H9 (cell line): ENCODE data around the gene SH2D3C. TPM values are rescaled to one million over a fixed set of nuclear protein-coding genes. Genes with fewer than 3 reads are reported as not detected.

Experiments
- DNase-seq: peaks from one replicate; pipeline ENCODE4 v3.0.0-alpha.2; 2017
- H2AFZ ChIP-seq: one replicate; pipeline ENCODE4 v1.6.1; 2013; ENCODE audit warnings: mild to moderate bottlenecking, low read length, control low read depth, moderate library complexity
- H2AK5ac ChIP-seq: 2 replicates; pipeline ENCODE4 v1.6.1; 2013; ENCODE audit warnings: low read length, control low read depth, mixed read lengths; ENCODE audit not compliant: insufficient read length
- H2BK120ac ChIP-seq: one replicate; pipeline ENCODE4 v1.6.1; 2013; ENCODE audit warnings: low read depth, mild to moderate bottlenecking, low read length, control low read depth, inconsistent platforms; ENCODE audit not compliant: poor library complexity, severe bottlenecking
- H2BK12ac ChIP-seq: 2 replicates; pipeline ENCODE4 v1.6.1; 2013; ENCODE audit warnings: low read length, control low read depth, mixed read lengths, low read depth; ENCODE audit not compliant: insufficient read length
- H2BK15ac ChIP-seq: 2 replicates; pipeline ENCODE4 v1.6.1; 2013; ENCODE audit warnings: low read depth, low read length, control low read depth
- H2BK20ac ChIP-seq: one replicate; pipeline ENCODE4 v1.6.1; 2013; ENCODE audit warnings: low read depth, mild to moderate bottlenecking, low read length, control low read depth, inconsistent platforms; ENCODE audit not compliant: poor library complexity, severe bottlenecking
- H2BK5ac ChIP-seq: 2 replicates; pipeline ENCODE4 v1.6.1; 2013; ENCODE audit warnings: low read length, control low read depth, mixed read lengths; ENCODE audit not compliant: insufficient read length
- H3K14ac ChIP-seq: 2 replicates; pipeline ENCODE4 v1.6.1; 2013; ENCODE audit warnings: low read length, control low read depth; ENCODE audit not compliant: insufficient read depth
- H3K18ac ChIP-seq: 2 replicates; pipeline ENCODE4 v1.6.1; 2013; ENCODE audit warnings: low read depth, mild to moderate bottlenecking, mixed read lengths, low read length, control low read depth; ENCODE audit not compliant: insufficient read length
- H3K23ac ChIP-seq: 2 replicates; pipeline ENCODE4 v1.6.1; 2013; ENCODE audit warnings: low read length, control low read depth, mixed read lengths, low read depth; ENCODE audit not compliant: insufficient read length
- H3K23me2 ChIP-seq: 2 replicates; pipeline ENCODE4 v1.6.1; 2013; ENCODE audit warnings: low read depth, mild to moderate bottlenecking, mixed read lengths, low read length, control low read depth; ENCODE audit not compliant: insufficient read length, poor library complexity, severe bottlenecking
- H3K27ac ChIP-seq: 2 replicates; pipeline ENCODE4 v1.5.1; 2013; ENCODE audit warnings: low read length, control low read depth, mixed read lengths, low read depth; ENCODE audit not compliant: insufficient read length
- H3K27me3 ChIP-seq: 2 replicates; pipeline ENCODE4 v1.6.1; 2013; ENCODE audit warnings: low read length, control low read depth, inconsistent platforms; ENCODE audit not compliant: insufficient read depth
- H3K4ac ChIP-seq: 2 replicates; pipeline ENCODE4 v1.6.1; 2013; ENCODE audit warnings: low read depth, mild to moderate bottlenecking, control low read depth, inconsistent platforms, low read length, moderate library complexity
- H3K4me1 ChIP-seq: 2 replicates; pipeline ENCODE4 v1.6.1; 2013; ENCODE audit warnings: low read length, control low read depth, inconsistent platforms; ENCODE audit not compliant: insufficient read depth
- H3K4me2 ChIP-seq: 2 replicates; pipeline ENCODE4 v1.6.1; 2013; ENCODE audit warnings: low read length, control low read depth, mixed read lengths; ENCODE audit not compliant: insufficient read length, insufficient read depth
- H3K56ac ChIP-seq: 2 replicates; pipeline ENCODE4 v1.6.1; 2013; ENCODE audit warnings: low read depth, mild to moderate bottlenecking, mixed read lengths, low read length, control low read depth; ENCODE audit not compliant: insufficient read length
- H3K79me1 ChIP-seq: 2 replicates; pipeline ENCODE4 v1.6.1; 2013; ENCODE audit warnings: low read depth, mild to moderate bottlenecking, moderate library complexity, low read length, control low read depth, inconsistent platforms; ENCODE audit not compliant: insufficient read depth, poor library complexity, severe bottlenecking
- H3K79me2 ChIP-seq: 2 replicates; pipeline ENCODE4 v1.6.1; 2013; ENCODE audit warnings: low read length, control low read depth, inconsistent platforms; ENCODE audit not compliant: insufficient read depth
- H3K9ac ChIP-seq: 2 replicates; pipeline ENCODE4 v1.6.1; 2013; ENCODE audit warnings: low read length, control low read depth, mixed read lengths; ENCODE audit not compliant: insufficient read length; ENCODE audit errors: extremely low read depth
- H3K9me3 ChIP-seq: one replicate; pipeline ENCODE4 v1.6.1; 2013; ENCODE audit warnings: low read depth, low read length, inconsistent platforms; ENCODE audit not compliant: control insufficient read depth
- H3T11ph ChIP-seq: one replicate; pipeline ENCODE4 v1.6.1; 2013; ENCODE audit warnings: mild to moderate bottlenecking, low read length, control low read depth, inconsistent platforms
- H4K20me1 ChIP-seq: one replicate; pipeline ENCODE4 v1.6.1; 2013; ENCODE audit not compliant: control insufficient read depth, insufficient read length, insufficient read depth
- H4K5ac ChIP-seq: 2 replicates; pipeline ENCODE4 v1.6.1; 2013; ENCODE audit warnings: low read depth, mild to moderate bottlenecking, mixed read lengths, low read length, control low read depth; ENCODE audit not compliant: insufficient read length
- H4K8ac ChIP-seq: replicated peaks from 2 replicates; pipeline ENCODE4 v1.6.1; 2013; ENCODE audit warnings: low read length, control low read depth, mixed read lengths, low read depth; ENCODE audit not compliant: insufficient read length
- H4K91ac ChIP-seq: 2 replicates; pipeline ENCODE4 v1.6.1; 2013; ENCODE audit warnings: low read depth, mild to moderate bottlenecking, moderate library complexity, mixed read lengths, low read length, control low read depth; ENCODE audit not compliant: insufficient read length
- H3K27ac Mint-ChIP-seq, 3 experiments: 2 replicates in 2 of 3; 3 replicates in 1 of 3; pipeline ENCODE4 v1.8.0; 2020 to 2021; ENCODE audit warnings: mixed read lengths in 3 of 3, mild to moderate bottlenecking in 1 of 3, moderate library complexity in 1 of 3
- H3K27me3 Mint-ChIP-seq: 2 replicates; pipeline ENCODE4 v1.8.0; 2021; ENCODE audit warnings: low read depth, mild to moderate bottlenecking, moderate library complexity, mixed read lengths
- H3K36me3 Mint-ChIP-seq, 3 experiments: 2 replicates in 2 of 3; 3 replicates in 1 of 3; pipeline ENCODE4 v1.8.0; 2020 to 2021; ENCODE audit warnings: low read depth in 3 of 3, mixed read lengths in 3 of 3; ENCODE audit not compliant: insufficient read depth in 1 of 3
- H3K4me1 Mint-ChIP-seq, 2 experiments: 2 replicates each; pipeline ENCODE4 v1.8.0; 2020; ENCODE audit warnings: mixed read lengths in 2 of 2
- H3K4me3 Mint-ChIP-seq, 2 experiments: 2 replicates in 1 of 2; 3 replicates in 1 of 2; pipeline ENCODE4 v1.8.0; 2020 to 2021; ENCODE audit warnings: mild to moderate bottlenecking in 2 of 2, mixed read lengths in 2 of 2, moderate library complexity in 1 of 2
- H3K9me3 Mint-ChIP-seq, 2 experiments: 2 replicates in 1 of 2; 3 replicates in 1 of 2; pipeline ENCODE4 v1.8.0; 2020; ENCODE audit warnings: mild to moderate bottlenecking in 2 of 2, mixed read lengths in 2 of 2, moderate library complexity in 1 of 2
- CTCF ChIP-seq: fragments of 200-600 bp; sonication (generic); conservative IDR thresholded peaks from 3 replicates; pipeline ENCODE4 v1.8.0; 2021; ENCODE audit warnings: antibody characterized with exemption, mild to moderate bottlenecking
- WGBS: extraction: QIAGEN DNeasy Blood & Tissue Kit; methylation state at CpG from one replicate; pipeline ENCODE4 v1.1.7; 2013; ENCODE audit warnings: missing lambda C conversion rate, low lambda C conversion rate, mixed read lengths; ENCODE audit not compliant: insufficient read length; ENCODE audit errors: extremely low coverage; 5-methylcytosine and 5-hydroxymethylcytosine counted together
- total RNA-seq: library from RNA; stranded (reverse); gene quantifications from 2 replicates; pipeline ENCODE4 v1.2.1, GENCODE V29; 2021

Gene SH2D3C
- total RNA-seq, 1 experiment from 2014 or later, result 1.7 TPM

- H2AK5ac ChIP-seq, result no peak overlapping the region
- Mint-ChIP-seq H3K27me3 (peaks cover 19% of the 10 kb centered on the region), H3K4me1 (peaks cover 28 to 37% of the 10 kb centered on the region in 2 experiments), H3K27ac (peak overlapping the region in 1 of 3 experiments; percentile 59; a peak in 1 of 7 replicates), H3K9me3 (no peaks in the 10 kb centered on the region; a peak in 1 of 5 replicates), H3K4me3 (peak overlapping the region in 1 of 2 experiments; percentile 11; a peak in 1 of 5 replicates), H3K36me3 (no peaks in the 10 kb centered on the region)
- no peak overlapping the region for H3K4me2 ChIP-seq
- no peaks in the 10 kb centered on the region for H4K20me1 ChIP-seq
- DNase-seq, result no peak
- no peak overlapping the region for H4K91ac ChIP-seq
- H3K4me1 ChIP-seq, result peaks cover 7% of the 10 kb centered on the region; the same call in 1 of the 2 replicates
- no peak overlapping the region for H3K4ac ChIP-seq
- no peak overlapping the region for H2BK5ac ChIP-seq
- H3K18ac ChIP-seq, result no peak overlapping the region
- H3K23ac ChIP-seq, result no peak overlapping the region
- WGBS, result no CpG with 5 or more reads among the region's 5 CpGs
- no peak overlapping the region for H4K8ac ChIP-seq
- H2AFZ ChIP-seq, result no peak overlapping the region
- no peak overlapping the region for H2BK15ac ChIP-seq
- no peak overlapping the region for H3K56ac ChIP-seq
- no peak overlapping the region for H3K9ac ChIP-seq
- no peak overlapping the region for H3K14ac ChIP-seq
- H3K79me2 ChIP-seq, result no peaks in the 10 kb centered on the region
- no peak overlapping the region for H3K27ac ChIP-seq
- no peak overlapping the region for H4K5ac ChIP-seq
- H3K79me1 ChIP-seq, result no peaks in the 10 kb centered on the region
- TF ChIP-seq CTCF, result no peak
- no peak overlapping the region for H2BK20ac ChIP-seq
- H3K9me3 ChIP-seq, result no peaks in the 10 kb centered on the region
- no peaks in the 10 kb centered on the region for H3K23me2 ChIP-seq
- no peak overlapping the region for H2BK12ac ChIP-seq
- H2BK120ac ChIP-seq, result no peak overlapping the region
- no peaks in the 10 kb centered on the region for H3K27me3 ChIP-seq
- H3T11ph ChIP-seq, result no peak overlapping the region
Observed at GRCh38 chr9:127761491-127761956, 16.9 kb downstream of the SH2D3C start.
